Effector memory CD4-positive, alpha-beta T cell (primary cell): Measurements from ENCODE around the gene ACOT9.
A peak's percentile ranks its signal among the peaks of the same experiment; 100 is the strongest.

Experiments
- DNase-seq, 3 donors: peaks; one replicate each; pipeline ENCODE4 v3.0.0-alpha.2; 2020
- H3K27ac ChIP-seq: 2 replicates; pipeline ENCODE4 v1.7.0; 2013; ENCODE audit warnings: mild to moderate bottlenecking, low read length, moderate library complexity; ENCODE audit not compliant: insufficient read depth, poor library complexity, severe bottlenecking
- H3K27me3 ChIP-seq: replicated peaks from 2 replicates; pipeline ENCODE4 v1.7.0; 2013; ENCODE audit warnings: mild to moderate bottlenecking, low read length; ENCODE audit not compliant: insufficient read depth, control insufficient read depth, poor library complexity, severe bottlenecking
- H3K36me3 ChIP-seq: 2 replicates; pipeline ENCODE4 v1.7.0; 2013; ENCODE audit warnings: mild to moderate bottlenecking, low read length, moderate library complexity; ENCODE audit not compliant: control insufficient read depth, insufficient read depth
- H3K4me1 ChIP-seq: 2 replicates; pipeline ENCODE4 v1.7.0; 2013; ENCODE audit warnings: low read length, mild to moderate bottlenecking; ENCODE audit not compliant: control insufficient read depth, insufficient read depth, poor library complexity, severe bottlenecking
- H3K4me3 ChIP-seq: 2 replicates; pipeline ENCODE4 v1.7.0; 2013; ENCODE audit warnings: low read length, low read depth, mild to moderate bottlenecking; ENCODE audit not compliant: insufficient read depth, poor library complexity, severe bottlenecking
- H3K9me3 ChIP-seq: 2 replicates; pipeline ENCODE4 v1.7.0; 2013; ENCODE audit warnings: mild to moderate bottlenecking, low read length, moderate library complexity; ENCODE audit not compliant: control insufficient read depth
- total RNA-seq, 3 donors: gene quantifications; one replicate each; lab custom pipeline; 2026; lab: John Stamatoyannopoulos, UW

Gene ACOT9, protein sequence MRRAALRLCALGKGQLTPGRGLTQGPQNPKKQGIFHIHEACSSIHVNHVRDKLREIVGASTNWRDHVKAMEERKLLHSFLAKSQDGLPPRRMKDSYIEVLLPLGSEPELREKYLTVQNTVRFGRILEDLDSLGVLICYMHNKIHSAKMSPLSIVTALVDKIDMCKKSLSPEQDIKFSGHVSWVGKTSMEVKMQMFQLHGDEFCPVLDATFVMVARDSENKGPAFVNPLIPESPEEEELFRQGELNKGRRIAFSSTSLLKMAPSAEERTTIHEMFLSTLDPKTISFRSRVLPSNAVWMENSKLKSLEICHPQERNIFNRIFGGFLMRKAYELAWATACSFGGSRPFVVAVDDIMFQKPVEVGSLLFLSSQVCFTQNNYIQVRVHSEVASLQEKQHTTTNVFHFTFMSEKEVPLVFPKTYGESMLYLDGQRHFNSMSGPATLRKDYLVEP
- total RNA-seq: 38.6 to 42.0 (median 39.3) reads per million in 3 donors

DNA sequence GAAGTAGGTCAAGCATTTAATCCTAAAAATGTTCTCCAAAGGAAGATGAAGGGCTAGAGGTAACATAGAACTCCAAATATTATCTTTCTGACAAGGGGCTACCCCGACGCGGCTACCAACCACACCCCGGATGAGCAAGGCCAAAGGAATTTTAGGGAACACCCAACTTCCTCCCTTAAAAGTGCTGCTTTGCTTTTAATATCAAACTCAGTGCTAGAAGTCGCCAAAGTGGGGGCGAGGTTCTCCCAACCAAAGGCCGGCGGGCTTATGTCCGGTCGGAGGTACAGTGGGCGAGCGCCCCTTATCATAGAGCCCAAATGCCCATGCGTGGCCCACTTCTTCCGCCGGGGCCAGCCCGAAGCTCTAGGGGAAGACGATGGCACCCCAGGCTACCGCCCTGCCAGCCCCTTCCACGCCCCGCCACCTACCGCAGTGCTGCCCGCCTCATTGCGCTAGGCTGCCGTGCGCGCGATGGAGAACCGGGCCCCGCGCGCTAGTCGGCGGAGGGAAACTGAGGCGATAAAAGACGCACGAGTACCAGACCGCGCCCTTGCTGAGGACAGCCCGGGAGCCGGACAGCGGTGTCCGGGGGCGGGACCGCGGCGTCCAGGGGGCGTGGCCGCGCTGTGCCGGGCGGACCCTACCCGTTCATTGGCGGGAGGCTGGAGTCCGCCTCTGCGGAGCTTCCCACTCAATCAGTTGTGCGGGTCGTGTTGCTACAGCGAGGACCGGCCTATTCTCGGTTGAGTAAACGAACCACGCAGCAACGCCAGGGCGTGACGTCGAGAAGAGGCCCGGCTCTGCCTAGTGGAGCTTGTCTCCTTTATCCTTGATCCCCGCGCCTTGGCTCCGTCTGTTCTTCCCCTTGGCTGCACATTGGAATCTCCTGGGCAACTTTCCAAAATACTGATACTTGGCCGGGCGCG lies at the start of gene ACOT9:
ACOT9 (minus strand) TSS at position 580 of the 926 bp plus-strand sequence; CDS start at position 448, 132 bp downstream.
- Histone ChIP-seq H3K36me3 (no peaks in the 10 kb centered on the region), H3K9me3 (no peaks in the 10 kb centered on the region), H3K4me3 (peak within 1 kb of the TSS; percentile 66), H3K4me1 (no peaks in the 10 kb centered on the region), H3K27ac (peak within 1 kb of the TSS; percentile 60), H3K27me3 (no peaks in the 10 kb centered on the region)
- DNase-seq: peak; percentile 55 to 71 (median 63)

DNA sequence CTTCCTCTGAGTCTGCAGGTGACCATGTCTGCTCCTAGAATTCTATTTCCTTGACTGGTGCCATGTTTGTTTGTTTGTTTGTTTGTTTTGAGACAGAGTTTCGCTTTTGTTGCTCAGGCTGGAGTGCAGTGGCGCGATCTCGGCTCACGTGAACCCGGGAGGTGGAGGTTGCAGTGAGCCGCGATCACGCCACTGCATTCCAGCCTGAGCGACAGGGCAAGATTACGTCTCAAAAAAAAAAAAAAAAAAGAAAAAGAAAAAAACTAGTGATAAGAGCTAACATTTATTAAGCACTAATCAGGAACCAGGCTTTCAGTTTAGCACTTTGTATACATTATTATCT lies 47.0 kb upstream of the ACOT9 start:
- H3K36me3 ChIP-seq: peaks cover under 1% of the 10 kb centered on the region
- no peak for DNase-seq
- H3K27me3 ChIP-seq: no peaks in the 10 kb centered on the region
- H3K27ac ChIP-seq: no peak overlapping the region
- H3K9me3 ChIP-seq: no peaks in the 10 kb centered on the region
- H3K4me1 ChIP-seq: no peaks in the 10 kb centered on the region
- H3K4me3 ChIP-seq: no peak overlapping the region

DNA sequence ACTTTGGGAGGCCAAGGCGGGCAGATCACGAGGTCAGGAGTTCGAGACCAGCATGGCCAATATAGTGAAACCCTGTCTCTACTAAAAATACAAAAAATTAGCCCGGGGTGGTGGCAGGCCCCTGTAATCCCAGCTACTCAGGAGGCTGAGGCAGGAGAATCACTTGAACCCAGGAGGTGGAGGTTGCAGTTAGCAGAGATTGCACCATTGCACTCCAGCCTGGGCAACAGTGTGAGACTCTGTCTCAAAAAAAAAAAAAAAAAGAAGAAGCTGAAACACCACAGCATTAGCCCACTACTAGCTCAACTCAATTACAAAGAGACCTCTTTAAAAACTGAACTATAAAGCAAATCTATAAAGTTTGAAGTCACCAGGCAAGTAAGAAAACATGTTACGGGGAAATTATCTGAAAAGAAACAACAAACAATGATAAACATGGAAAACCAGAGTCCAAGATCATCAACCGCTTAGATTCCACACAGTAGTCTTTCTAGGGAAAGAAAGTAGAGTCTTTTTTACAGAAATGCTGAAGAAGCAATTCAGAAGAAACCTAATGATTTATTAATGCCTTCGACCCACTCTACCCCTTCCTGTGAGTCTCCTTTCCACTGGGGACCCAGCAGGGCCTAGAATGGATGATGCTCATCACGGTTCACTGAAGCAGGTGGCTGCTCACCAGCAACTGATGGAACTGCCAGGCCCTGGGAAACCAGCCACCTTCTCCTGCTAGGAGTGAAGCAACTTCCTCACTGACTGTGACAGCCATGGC lies 46.5 kb upstream of the ACOT9 start:
- no peak for DNase-seq
- Histone ChIP-seq H3K9me3 (no peaks in the 10 kb centered on the region), H3K27me3 (no peaks in the 10 kb centered on the region), H3K4me3 (no peak overlapping the region), H3K36me3 (peaks cover 5% of the 10 kb centered on the region), H3K4me1 (no peaks in the 10 kb centered on the region), H3K27ac (no peak overlapping the region)

DNA sequence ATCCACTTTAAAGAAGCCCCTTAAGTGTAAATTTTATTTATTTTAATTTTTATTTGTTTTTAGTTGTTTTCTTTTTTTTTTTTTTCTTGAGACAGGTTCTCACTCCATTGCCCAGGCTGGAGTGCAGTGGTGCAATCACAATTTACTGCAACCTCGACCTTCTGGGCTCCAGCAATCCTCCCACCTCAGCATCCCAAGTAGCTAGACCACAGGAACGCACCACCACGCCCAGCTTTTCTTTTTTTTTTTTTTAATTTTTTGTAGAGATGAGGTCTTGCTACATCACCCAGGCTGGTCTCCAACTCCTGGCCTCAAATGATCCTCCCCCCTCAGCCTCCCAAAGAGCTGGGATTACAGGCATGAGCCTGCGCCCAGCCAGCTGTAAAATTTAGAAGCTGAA lies 45.9 kb upstream of the ACOT9 start:
- DNase-seq: no peak
- no peaks in the 10 kb centered on the region for H3K4me1 ChIP-seq
- no peak overlapping the region for H3K4me3 ChIP-seq
- H3K27me3 ChIP-seq: no peaks in the 10 kb centered on the region
- H3K9me3 ChIP-seq: no peaks in the 10 kb centered on the region
- H3K36me3 ChIP-seq: peaks cover 5% of the 10 kb centered on the region
- H3K27ac ChIP-seq: no peak overlapping the region

DNA sequence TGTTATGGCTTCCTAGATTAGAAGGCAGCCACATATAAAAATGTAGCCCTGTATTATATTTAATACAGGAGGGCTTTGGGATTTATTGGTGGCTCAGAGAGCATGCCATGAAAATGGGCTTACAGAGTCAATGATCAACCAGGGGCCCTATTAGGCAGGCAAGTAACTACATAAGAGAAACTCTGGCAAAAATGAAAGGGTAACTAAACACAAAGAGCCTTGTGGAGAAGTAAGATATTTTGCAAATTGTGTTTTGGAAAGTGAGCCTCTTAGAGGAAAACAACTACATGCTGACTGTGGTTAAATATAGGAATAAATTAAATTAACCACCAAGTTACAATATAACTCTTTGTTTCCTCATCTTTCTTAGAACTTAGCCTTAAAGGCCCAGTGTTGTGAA lies 45.4 kb upstream of the ACOT9 start:
- Histone ChIP-seq H3K9me3 (no peaks in the 10 kb centered on the region), H3K27ac (no peak overlapping the region), H3K4me1 (no peaks in the 10 kb centered on the region), H3K4me3 (no peak overlapping the region), H3K27me3 (no peaks in the 10 kb centered on the region), H3K36me3 (peaks cover 5% of the 10 kb centered on the region)
- DNase-seq: no peak

DNA sequence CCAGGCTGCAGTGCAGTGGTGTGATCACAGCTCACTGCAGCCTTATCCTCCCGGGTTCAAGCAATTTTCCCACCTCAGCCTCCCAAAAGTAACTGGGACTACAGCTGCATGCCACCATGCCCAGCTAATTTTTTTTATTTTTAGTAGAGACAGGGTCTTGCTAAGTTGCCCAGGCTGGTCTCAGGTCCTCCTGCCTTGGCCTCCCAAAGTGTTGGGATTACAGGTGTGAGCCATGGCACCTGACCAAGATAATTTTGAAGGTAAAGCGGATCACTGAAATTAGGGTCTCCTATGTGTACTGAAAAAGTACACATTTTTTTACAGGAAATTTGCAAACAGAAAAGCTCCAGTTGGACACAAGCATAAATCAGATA lies 44.7 kb upstream of the ACOT9 start:
- DNase-seq: no peak
- no peaks in the 10 kb centered on the region for H3K9me3 ChIP-seq
- peaks cover under 1% of the 10 kb centered on the region for H3K4me1 ChIP-seq
- no peaks in the 10 kb centered on the region for H3K27me3 ChIP-seq
- H3K36me3 ChIP-seq: peaks cover 5% of the 10 kb centered on the region
- H3K4me3 ChIP-seq: no peak overlapping the region
- no peak overlapping the region for H3K27ac ChIP-seq

DNA sequence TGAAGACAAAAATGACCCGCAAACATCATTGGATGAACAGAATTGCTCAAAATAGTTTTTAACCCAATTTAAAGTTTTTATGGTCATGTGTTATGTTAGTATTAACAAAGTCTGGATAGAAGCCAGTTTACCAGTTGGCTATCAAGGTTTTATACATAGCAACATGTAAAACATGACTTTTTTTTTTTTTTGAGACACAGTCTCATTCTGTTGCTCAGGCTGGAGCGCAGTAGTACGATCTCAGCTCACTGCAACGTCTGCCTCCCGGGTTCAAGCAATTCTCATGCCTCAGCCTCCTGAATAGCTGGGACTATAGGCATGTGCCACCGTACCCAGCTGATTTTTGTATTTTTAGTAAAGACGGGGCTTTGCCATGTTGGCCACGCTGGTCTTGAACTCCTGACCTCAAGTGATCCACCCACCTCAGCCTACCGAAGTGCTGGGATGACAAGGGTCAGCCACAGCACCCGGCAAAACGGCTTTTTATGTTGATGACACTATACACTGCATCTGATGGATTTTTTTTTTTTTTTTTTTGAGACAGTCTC lies 43.3 kb upstream of the ACOT9 start:
- H3K4me1 ChIP-seq: peaks cover 3% of the 10 kb centered on the region
- H3K27ac ChIP-seq: no peak overlapping the region
- H3K27me3 ChIP-seq: no peaks in the 10 kb centered on the region
- no peaks in the 10 kb centered on the region for H3K9me3 ChIP-seq
- DNase-seq: no peak
- H3K4me3 ChIP-seq: no peak overlapping the region
- peaks cover 5% of the 10 kb centered on the region for H3K36me3 ChIP-seq

DNA sequence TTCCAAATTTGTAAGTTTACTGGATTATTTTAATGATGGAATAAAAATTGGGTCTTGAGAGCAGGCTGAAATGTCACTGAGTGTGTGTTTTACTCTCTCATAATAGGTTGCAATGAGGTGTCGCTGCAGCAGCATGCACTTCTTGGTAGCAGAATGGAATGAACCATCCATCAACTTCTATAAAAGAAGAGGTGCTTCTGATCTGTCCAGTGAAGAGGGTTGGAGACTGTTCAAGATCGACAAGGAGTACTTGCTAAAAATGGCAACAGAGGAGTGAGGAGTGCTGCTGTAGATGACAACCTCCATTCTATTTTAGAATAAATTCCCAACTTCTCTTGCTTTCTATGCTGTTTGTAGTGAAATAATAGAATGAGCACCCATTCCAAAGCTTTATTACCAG lies 42.5 kb upstream of the ACOT9 start:
- peaks cover 3% of the 10 kb centered on the region for H3K4me1 ChIP-seq
- no peak overlapping the region for H3K4me3 ChIP-seq
- H3K9me3 ChIP-seq: no peaks in the 10 kb centered on the region
- H3K27me3 ChIP-seq: no peaks in the 10 kb centered on the region
- peaks cover 5% of the 10 kb centered on the region for H3K36me3 ChIP-seq
- DNase-seq: no peak
- no peak overlapping the region for H3K27ac ChIP-seq

DNA sequence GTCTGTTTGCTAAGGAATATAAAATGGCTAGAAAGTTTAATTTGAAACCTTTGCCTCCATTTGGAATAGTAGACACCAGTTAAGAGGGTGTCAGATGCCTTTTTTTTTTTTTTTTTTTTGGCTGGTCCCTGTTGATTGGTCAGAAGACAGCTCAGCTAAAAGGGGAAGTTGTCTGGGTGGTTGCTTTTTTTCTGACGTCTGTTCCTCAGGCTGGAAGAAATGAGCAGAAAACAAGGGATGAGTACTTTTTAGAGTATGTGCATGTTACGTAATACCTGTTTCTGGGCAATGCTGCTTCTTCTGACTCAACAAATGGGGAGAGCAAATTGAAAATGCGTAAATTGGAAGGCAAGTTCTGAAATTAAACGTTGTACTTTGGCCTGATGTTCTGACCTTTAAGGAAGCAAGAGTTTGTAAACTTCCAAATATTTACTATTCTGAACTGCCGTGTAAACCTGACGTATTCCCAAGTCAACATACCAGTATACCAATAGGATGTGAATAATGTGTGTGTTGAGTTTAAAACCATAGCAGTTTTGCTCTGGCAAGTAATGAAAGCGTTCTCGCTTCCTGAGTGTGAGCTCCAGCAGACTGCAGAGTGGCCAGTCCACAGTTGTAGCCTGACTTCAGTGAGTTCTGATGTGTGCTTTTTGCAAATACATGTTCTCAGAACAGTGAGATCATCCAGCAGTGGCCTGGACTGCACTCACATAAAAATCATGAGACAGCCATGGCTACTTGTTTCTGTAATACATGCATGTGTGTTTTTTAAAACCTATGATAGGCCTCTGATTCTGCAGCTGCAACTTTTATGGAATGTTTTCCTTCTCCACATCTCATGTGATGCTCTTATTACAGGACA lies 41.6 kb upstream of the ACOT9 start:
- Histone ChIP-seq H3K4me1 (peaks cover 3% of the 10 kb centered on the region), H3K27ac (peak overlapping the region; percentile 62), H3K9me3 (no peaks in the 10 kb centered on the region), H3K27me3 (no peaks in the 10 kb centered on the region), H3K4me3 (peak overlapping the region; percentile 70), H3K36me3 (peaks cover 5% of the 10 kb centered on the region)
- DNase-seq: no peak
